Measurements from ENCODE around the gene AP3M1.
A peak's percentile ranks its signal among the peaks of the same experiment; 100 is the strongest.

Gene AP3M1

DNA sequence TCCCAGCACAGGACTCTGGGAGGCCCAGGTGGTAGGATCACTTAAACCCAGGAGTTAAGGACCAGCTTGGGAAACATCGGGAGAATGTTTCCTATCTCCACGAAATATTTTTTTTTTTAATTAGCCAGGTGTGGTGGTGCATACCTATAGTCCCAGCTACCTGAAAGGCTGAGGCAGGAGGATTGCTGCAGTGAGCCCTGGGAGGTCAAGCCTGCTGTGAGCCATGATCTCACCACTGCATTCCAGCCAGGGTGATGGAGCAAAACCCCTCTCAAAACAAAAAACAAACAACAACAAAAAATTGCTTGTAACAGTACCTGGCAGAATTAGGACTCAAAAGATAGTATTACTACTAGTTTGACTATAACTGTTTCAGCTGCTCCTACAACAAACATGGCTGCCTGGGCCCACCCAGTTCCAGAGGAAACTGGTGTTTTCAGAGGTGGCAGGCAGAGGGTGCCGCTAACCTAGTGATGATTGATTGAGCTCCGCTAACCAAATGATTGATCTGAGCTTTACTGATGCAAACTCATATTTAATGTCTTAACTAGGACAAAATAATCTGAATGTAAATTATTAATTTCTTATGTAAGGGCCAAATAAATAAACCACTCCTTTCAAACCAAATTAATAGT is 57.0 kb downstream of the AP3M1 start:
- DNase-seq (ENCODE audit: low read depth): no peak

DNA sequence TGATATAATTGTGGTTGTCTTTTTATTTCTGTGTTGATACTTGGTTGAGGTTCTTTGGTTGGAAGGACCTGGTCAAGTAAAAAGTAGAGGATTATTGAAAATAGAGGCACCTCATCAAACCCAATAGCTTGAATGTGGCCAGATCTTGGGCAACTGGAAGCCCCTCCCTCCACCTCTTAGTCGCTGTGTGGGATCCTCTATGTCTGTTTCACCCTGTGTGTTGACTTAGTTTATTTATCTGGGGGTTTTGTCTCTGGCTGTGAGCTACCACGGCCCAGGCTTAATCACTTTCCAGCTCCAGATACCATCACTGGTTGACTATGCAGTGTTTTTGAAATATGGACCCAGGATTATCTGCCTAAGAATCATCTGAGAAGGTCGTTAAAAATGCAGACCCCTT is 58.3 kb downstream of the AP3M1 start:
- H3K4me3 ChIP-seq (ENCODE audit: low read depth, low read length): no peak overlapping the region
- no peak for DNase-seq (ENCODE audit: low read depth)
- TF ChIP-seq, protein P1, sequence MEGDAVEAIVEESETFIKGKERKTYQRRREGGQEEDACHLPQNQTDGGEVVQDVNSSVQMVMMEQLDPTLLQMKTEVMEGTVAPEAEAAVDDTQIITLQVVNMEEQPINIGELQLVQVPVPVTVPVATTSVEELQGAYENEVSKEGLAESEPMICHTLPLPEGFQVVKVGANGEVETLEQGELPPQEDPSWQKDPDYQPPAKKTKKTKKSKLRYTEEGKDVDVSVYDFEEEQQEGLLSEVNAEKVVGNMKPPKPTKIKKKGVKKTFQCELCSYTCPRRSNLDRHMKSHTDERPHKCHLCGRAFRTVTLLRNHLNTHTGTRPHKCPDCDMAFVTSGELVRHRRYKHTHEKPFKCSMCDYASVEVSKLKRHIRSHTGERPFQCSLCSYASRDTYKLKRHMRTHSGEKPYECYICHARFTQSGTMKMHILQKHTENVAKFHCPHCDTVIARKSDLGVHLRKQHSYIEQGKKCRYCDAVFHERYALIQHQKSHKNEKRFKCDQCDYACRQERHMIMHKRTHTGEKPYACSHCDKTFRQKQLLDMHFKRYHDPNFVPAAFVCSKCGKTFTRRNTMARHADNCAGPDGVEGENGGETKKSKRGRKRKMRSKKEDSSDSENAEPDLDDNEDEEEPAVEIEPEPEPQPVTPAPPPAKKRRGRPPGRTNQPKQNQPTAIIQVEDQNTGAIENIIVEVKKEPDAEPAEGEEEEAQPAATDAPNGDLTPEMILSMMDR (IDR thresholded peaks at IDR 0.05; ENCODE audit: insufficient read depth, low read depth, low read length, missing control alignments): no peak

More for the DNA sequence above, 57.0 kb downstream of the AP3M1 start:
- TF ChIP-seq, protein P1 (IDR thresholded peaks at IDR 0.05; ENCODE audit: insufficient read depth, low read depth, low read length, missing control alignments): no peak
- no peak overlapping the region for H3K4me3 ChIP-seq (ENCODE audit: low read depth, low read length)

DNA sequence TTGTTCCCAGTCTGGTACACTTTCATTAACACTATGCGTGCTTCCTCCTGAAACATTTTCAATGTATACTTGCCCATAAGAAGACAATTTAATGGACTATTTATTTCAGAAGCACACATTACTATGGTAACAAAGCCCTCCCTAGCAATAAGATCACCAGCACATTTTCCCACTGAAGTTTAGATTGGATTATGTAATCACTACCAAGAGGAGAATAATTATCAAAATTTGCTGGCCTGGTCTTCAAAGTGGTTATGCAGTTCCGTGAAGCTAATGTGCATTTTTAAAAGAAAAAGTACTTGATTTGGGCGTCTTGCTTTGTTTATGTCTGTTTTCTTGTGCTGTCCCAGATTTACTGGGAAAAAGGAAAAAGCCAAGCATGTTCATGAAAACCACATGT is 61.9 kb downstream of the AP3M1 start:
- TF ChIP-seq, protein P1 (IDR thresholded peaks at IDR 0.05; ENCODE audit: insufficient read depth, low read depth, low read length, missing control alignments): no peak
- H3K4me3 ChIP-seq (ENCODE audit: low read depth, low read length): no peak overlapping the region
- DNase-seq (ENCODE audit: low read depth): no peak

DNA sequence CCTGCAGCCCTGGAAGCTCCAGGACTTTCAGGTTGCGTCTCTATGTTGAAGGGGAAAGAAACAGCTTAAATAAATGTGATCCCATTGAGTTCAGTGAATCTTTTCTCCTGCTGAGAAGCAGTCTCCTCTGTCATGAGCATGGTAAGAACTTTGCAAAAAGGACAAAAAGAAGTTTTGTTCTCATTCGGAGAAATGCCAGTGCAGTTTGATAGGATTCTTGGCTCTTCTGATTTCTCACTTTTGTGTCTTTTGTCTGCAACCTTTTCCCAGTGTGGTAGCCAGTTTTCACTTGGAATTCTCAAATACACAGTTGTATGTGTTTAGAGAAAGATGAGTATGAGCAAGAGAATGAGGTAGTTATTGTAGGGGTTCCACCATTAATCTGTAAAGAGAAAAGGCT is 64.3 kb downstream of the AP3M1 start:
- no peak overlapping the region for H3K4me3 ChIP-seq (ENCODE audit: low read depth, low read length)
- TF ChIP-seq, protein P1 (IDR thresholded peaks at IDR 0.05; ENCODE audit: insufficient read depth, low read depth, low read length, missing control alignments): no peak

DNA sequence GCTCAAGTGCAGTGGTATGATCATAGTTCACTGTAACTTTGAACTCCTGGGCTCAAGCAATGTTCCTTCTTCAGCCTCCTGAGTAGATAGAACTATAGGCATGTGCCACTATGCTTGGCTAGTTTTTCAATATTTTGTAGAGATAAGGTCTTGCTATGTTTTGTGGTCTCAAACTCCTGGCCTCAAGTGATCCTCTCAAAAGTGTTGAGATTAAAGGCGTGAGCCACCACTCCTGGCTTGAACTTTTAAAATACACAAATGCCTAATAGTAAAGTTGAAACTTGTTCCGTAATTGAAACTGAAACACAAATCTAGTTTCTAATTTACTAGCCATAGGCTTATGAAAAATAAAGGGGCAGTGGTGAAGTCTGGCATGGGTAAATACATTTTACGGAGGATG is 65.7 kb downstream of the AP3M1 start:
- DNase-seq (ENCODE audit: low read depth): peak; percentile 73
- TF ChIP-seq, protein P1 (IDR thresholded peaks at IDR 0.05; ENCODE audit: insufficient read depth, low read depth, low read length, missing control alignments): no peak

More for the DNA sequence above, 64.3 kb downstream of the AP3M1 start:
- no peak for DNase-seq (ENCODE audit: low read depth)

DNA sequence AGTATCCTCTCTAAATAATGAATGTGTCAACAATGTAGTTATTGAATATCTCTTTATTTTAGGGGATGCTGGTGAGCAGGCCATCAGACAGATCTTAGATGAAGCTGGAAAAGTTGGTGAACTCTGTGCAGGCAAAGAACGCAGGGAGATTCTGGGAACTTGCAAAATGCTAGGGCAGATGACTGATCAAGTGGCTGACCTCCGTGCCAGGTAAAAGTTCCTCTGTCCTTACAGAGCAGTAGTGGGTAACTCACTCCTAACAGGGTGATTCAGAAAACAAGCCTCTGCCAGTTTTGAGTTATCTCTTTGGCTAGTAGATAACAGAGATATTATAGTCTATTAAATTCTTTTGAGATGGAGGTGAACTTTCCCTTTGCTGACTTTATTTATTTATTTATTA is 67.3 kb downstream of the AP3M1 start:
- TF ChIP-seq, protein P1 (IDR thresholded peaks at IDR 0.05; ENCODE audit: insufficient read depth, low read depth, low read length, missing control alignments): no peak
- no peak overlapping the region for H3K4me3 ChIP-seq (ENCODE audit: low read depth, low read length)
- DNase-seq (ENCODE audit: low read depth): no peak

More for the DNA sequence above, 65.7 kb downstream of the AP3M1 start:
- H3K4me3 ChIP-seq (ENCODE audit: low read depth, low read length): no peak overlapping the region

Data from GM12865 (cell line).